GM12878 (cell line): ENCODE results near the gene HEPACAM. TPM values are rescaled to one million over a fixed set of nuclear protein-coding genes. Genes with fewer than 3 reads are reported as not detected.
A peak's percentile ranks its signal among the peaks of the same experiment; 100 is the strongest.

Experiments used
- ATAC-seq: fragments of 200-7000 bp; cut with Tn5 transposase; 3 replicates; pipeline ENCODE4 v1.9.1; 2020; ENCODE audit warnings: mild to moderate bottlenecking, moderate library complexity
- BruUV-seq: library from RNA; stranded (reverse); fragments of 400-500 nt; replicated peaks from 2 replicates; lab custom pipeline; 2021; lab: Mats Ljungman, UMichigan
- CTCF ChIA-PET: fragments of 300-600 bp; sonication (Branson Sonifier 250); formaldehyde crosslinking; extraction: SDS; loops from one replicate; lab custom pipeline; 2021; ENCODE audit warnings: inconsistent platforms; lab: Yijun Ruan, JAX
- POLR2A ChIA-PET: fragments of 350-600 bp; formaldehyde crosslinking; extraction: SDS; loops from one replicate; lab custom pipeline; 2021; ENCODE audit warnings: inconsistent platforms; lab: Charles Lee
- RAD21 ChIA-PET: fragments of 300-600 bp; sonication (Branson Sonifier 250); formaldehyde crosslinking; loops from one replicate; lab custom pipeline; 2023; ENCODE audit warnings: antibody characterized with exemption; ENCODE audit not compliant: unreplicated experiment; lab: Charles Lee
- SMC1A ChIA-PET: fragments of 300-600 bp; sonication (Branson Sonifier 250); formaldehyde crosslinking; loops from one replicate; lab custom pipeline; 2023; ENCODE audit not compliant: unreplicated experiment, uncharacterized antibody; lab: Charles Lee
- DNase-seq: peaks from one replicate; pipeline ENCODE4 v3.0.0-alpha.2; 2011; ENCODE audit warnings: low read depth, low spot score
- FAIRE-seq: peaks from 3 replicates; lab custom pipeline; 2011; peaks lifted over from hg19 to GRCh38; lab: Jason Lieb, UNC
- H2AFZ ChIP-seq: 2 replicates; pipeline ENCODE4 v1.6.0; 2011; ENCODE audit warnings: low read depth, low read length, control low read depth; ENCODE audit not compliant: control insufficient read depth
- H3K27ac ChIP-seq: 2 replicates; pipeline ENCODE4 v1.5.1; 2011; ENCODE audit warnings: control low read depth; ENCODE audit not compliant: control insufficient read depth, insufficient read depth
- H3K27me3 ChIP-seq, 2 experiments: replicated peaks in 1 of 2; 2 replicates each; pipeline versions ENCODE4 v1.6.0 to v1.6.1; 2011; ENCODE audit warnings: low read length in 1 of 2; ENCODE audit not compliant: control insufficient read depth in 2 of 2, insufficient read depth in 2 of 2
- H3K36me3 ChIP-seq, 2 experiments: 2 replicates each; pipeline ENCODE4 v1.5.1; 2011; ENCODE audit warnings: low read length in 1 of 2; ENCODE audit not compliant: control insufficient read depth in 2 of 2, insufficient read depth in 2 of 2
- H3K4me1 ChIP-seq: 2 replicates; pipeline ENCODE4 v1.6.1; 2011; ENCODE audit warnings: mild to moderate bottlenecking, low read length, moderate library complexity, mixed read lengths; ENCODE audit not compliant: control insufficient read depth, insufficient read depth
- H3K4me2 ChIP-seq: 2 replicates; pipeline ENCODE4 v1.6.0; 2011; ENCODE audit warnings: control low read depth; ENCODE audit not compliant: control insufficient read depth, insufficient read depth
- H3K4me3 ChIP-seq: fragments of 200-600 bp; sonication (generic); 2 replicates; pipeline ENCODE4 v1.5.1; 2016
- H3K79me2 ChIP-seq: 2 replicates; pipeline ENCODE4 v1.6.0; 2011; ENCODE audit warnings: low read length; ENCODE audit not compliant: control insufficient read depth, insufficient read depth
- H3K9ac ChIP-seq: 2 replicates; pipeline ENCODE4 v1.8.0; 2011; ENCODE audit warnings: low read length, control low read depth, mixed read lengths; ENCODE audit not compliant: control insufficient read depth, insufficient read depth
- H3K9me3 ChIP-seq: replicated peaks from 3 replicates; pipeline ENCODE4 v1.5.1; 2011; ENCODE audit warnings: mild to moderate bottlenecking, low read length; ENCODE audit not compliant: control insufficient read depth, insufficient read depth
- H4K20me1 ChIP-seq: 2 replicates; pipeline ENCODE4 v1.6.0; 2011; ENCODE audit not compliant: control insufficient read depth, insufficient read depth
- CBX5 ChIP-seq: sonication (generic); IDR thresholded peaks from 2 replicates; pipeline ENCODE4 v1.6.1; 2016; ENCODE audit warnings: low read depth, moderate library complexity, mild to moderate bottlenecking, inconsistent platforms
- CHD2 ChIP-seq: IDR thresholded peaks from 2 replicates; pipeline ENCODE4 v1.6.1; 2011; ENCODE audit warnings: low read depth, low read length, improper control_type of control experiment, borderline replicate concordance
- CTCF ChIP-seq, 3 experiments: IDR thresholded peaks in 2 of 3; conservative IDR thresholded peaks in 1 of 3; 2 replicates each; pipeline ENCODE4 v1.5.1; 2011; ENCODE audit warnings: low read depth in 3 of 3, low read length in 3 of 3, mild to moderate bottlenecking in 3 of 3, control low read depth in 2 of 3, moderate library complexity in 2 of 3, inconsistent platforms in 1 of 3, mixed read lengths in 1 of 3; ENCODE audit not compliant: control insufficient read depth in 2 of 3, insufficient read depth in 1 of 3; ENCODE audit errors: extremely low read depth in 1 of 3
- NKRF ChIP-seq: fragments of 450-650 bp; conservative IDR thresholded peaks from 2 replicates; pipeline ENCODE4 v1.6.1; 2017; ENCODE audit warnings: mild to moderate bottlenecking, moderate library complexity
- PAX5 ChIP-seq: IDR thresholded peaks from 2 replicates; pipeline ENCODE4 v1.6.1; 2011; ENCODE audit warnings: low read depth, low read length, borderline replicate concordance
- PKNOX1 ChIP-seq: fragments of 450-650 bp; IDR thresholded peaks from 2 replicates; pipeline ENCODE4 v1.6.1; 2016; ENCODE audit warnings: mild to moderate bottlenecking
- in situ Hi-C: fragments of 300-500 bp; cut with MboI; formaldehyde crosslinking; loops from 9 replicates; pipeline ENCODE4 v1.14.3; 2018; ENCODE audit warnings: mixed read lengths
- intact Hi-C: fragments of 100-400 bp; cut with micrococcal nuclease; formaldehyde crosslinking; loops from one replicate; pipeline ENCODE4 v1.14.2; 2022; ENCODE audit not compliant: unreplicated experiment
- polyA plus RNA-seq, 11 experiments: library from polyadenylated mRNA; depleted of rRNA in 4 of 11; unstranded in 6 of 11; stranded (reverse) in 5 of 11; fragments of >200 nt; fragmentation: Nextera tagmentation in 4 of 11; fragmentation: Illumina TruSeq in 1 of 11; extraction: Ambion mirVana in 4 of 11; extraction: Trizol in 1 of 11; gene quantifications; 1 replicate in 1 of 11; 2 replicates in 10 of 11; pipeline versions ENCODE4 v1.2.1 to v1.2.3, GENCODE V29; 2011 to 2016; ENCODE audit warnings: inconsistent platforms in 2 of 11, missing spikeins in 2 of 11, low read depth in 1 of 11
- total RNA-seq, 4 experiments: library from RNA; depleted of rRNA in 3 of 4; stranded (reverse); fragments of >200 nt in 3 of 4; fragmentation: Illumina TruSeq in 1 of 4; extraction: Trizol in 1 of 4; gene quantifications; 2 replicates each; pipeline versions ENCODE4 v1.2.1 to v1.2.3, GENCODE V29; 2013 to 2021

Gene HEPACAM
- total and polyA plus RNA-seq, 10 of the 15 experiments (the other 5 are each of a cell fraction or from before 2014, with no cell fraction given): 0.03 TPM; not detected in 9

- in situ Hi-C loops (no loop called here), intact Hi-C loops (no loop called here)
- no peaks in the 10 kb centered on the region for H4K20me1 ChIP-seq
- FAIRE-seq (no peak), DNase-seq (no peak), ATAC-seq (no peak)
- peaks cover 3% of the 10 kb centered on the region; the same call in 2 of the 3 replicates for H3K9me3 ChIP-seq
- no TSS peak for BruUV-seq
- H3K9ac ChIP-seq: no peak overlapping the region
- no peaks in the 10 kb centered on the region for H3K27me3 ChIP-seq
- SMC1A ChIA-PET: interaction anchor here (0.8 to 2.0 kb wide), 4 partner anchors 9 to 142 kb away, joined by 3 to 6 read pairs (median 4); no protein-coding TSS in a partner anchor
- POLR2A ChIA-PET: no interaction called here
- H3K4me1 ChIP-seq: no peaks in the 10 kb centered on the region
- no peak overlapping the region for H3K4me3 ChIP-seq
- no peak overlapping the region for H3K4me2 ChIP-seq
- H2AFZ ChIP-seq: no peak overlapping the region
- RAD21 ChIA-PET: interaction anchor here (1.0 kb wide), 1 partner anchor 146 kb away, joined by 3 read pairs; no protein-coding TSS in a partner anchor
- no peak overlapping the region for H3K27ac ChIP-seq
- CTCF ChIA-PET: interaction anchor here (1.5 kb wide), 1 partner anchor 159 kb away, joined by 5 read pairs; no protein-coding TSS in a partner anchor
- TF ChIP-seq NKRF (no peak), CTCF (IDR thresholded peaks at IDR 0.05 in 2 of 3, conservative IDR thresholded peaks at IDR 0.05 in 1 of 3; ENCODE audit: control insufficient read depth in 2 of 3, extremely low read depth in 1 of 3, insufficient read depth in 1 of 3, low read depth in 3 of 3, low read length in 3 of 3) (no peak), CHD2 (no peak), PKNOX1 (no peak), CBX5 (peak; percentile 42; the same call in 1 of the 2 replicates), PAX5 (no peak)
- H3K36me3 ChIP-seq: no peaks in the 10 kb centered on the region; a peak in 2 of 4 replicates
- H3K79me2 ChIP-seq: no peaks in the 10 kb centered on the region
These were observed 46.2 kb upstream of the HEPACAM start for GRCh38 chr11:124982043-124982442.
